ENCODE results near the gene CLIC4.
"Not testable (repeated sequence)": the region's sequence is repeated elsewhere in the genome, so short reads cannot be mapped to it uniquely, and the experiment has no call there.

CLIC4 gene

DNA sequence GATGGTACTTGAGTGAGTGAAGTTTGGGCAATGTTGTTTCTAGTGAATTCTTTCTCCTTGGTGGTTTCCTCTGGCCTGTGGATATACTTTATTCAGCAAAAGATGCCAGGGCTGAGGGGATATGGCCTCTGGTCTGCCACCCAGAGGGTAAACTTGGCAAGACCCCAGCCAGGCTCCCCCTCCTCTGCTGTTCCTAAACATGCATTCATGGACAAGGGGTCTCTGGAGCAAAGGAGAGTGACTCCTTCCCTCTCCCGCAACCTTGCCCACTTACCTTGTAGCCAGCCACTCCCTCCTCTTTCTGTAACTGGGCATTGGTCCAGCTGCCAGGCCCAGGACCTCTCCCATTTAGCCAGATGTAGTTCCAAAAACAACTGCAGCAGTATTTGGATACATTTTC is 141.0 kb downstream of the CLIC4 start:
- no peak for DNase-seq

DNA sequence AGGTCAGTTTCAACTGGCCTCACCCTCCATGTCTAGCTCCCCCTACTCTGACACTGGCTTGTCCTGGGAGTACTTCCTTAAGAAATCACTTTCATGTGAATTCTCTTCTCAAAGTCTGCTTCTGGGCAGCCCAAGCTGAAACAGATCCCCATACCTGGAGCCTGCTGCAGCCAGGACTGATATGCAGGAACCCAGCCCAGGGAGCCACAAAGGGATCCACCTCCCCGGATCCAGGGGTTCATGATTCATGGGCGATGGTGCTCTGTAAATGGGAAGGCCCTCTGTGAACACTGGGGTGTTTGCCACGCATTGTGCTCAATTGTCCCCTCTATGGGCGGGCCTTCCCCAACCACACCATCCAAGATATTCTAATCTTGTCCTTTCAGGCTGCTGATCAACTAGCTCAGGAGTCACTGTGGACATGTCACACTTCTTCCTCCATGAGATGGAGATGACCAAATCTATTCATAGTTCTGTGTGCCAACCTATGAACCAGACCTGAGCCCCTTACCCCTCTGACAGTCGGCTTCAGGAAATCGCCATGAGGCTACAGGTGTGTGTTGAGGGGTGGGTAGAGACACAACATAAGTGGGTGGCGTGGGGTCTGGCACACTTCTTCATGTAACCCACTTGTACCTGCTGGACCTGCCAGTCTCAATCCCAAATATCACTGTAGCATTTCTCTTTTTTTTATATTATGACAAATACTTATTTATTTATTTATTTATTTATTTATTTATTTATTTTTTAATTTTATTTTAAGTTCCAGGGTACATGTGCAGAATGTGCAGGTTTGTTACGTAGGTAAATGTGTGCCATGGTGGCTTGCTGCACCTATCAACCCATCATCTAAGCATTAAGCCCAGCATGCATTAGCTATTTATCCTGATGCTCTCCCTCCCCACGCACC is 143.1 kb downstream of the CLIC4 start:
- DNase-seq, result no peak

GRCh38 chr1:24888971-24889676 is 143.9 kb downstream of the CLIC4 start:
- DNase-seq, result no peak

- peak in 1 of 2 donors; percentile 34 for DNase-seq
Observed at GRCh38 chr1:24890887-24891286, 145.6 kb downstream of the CLIC4 start.

DNA sequence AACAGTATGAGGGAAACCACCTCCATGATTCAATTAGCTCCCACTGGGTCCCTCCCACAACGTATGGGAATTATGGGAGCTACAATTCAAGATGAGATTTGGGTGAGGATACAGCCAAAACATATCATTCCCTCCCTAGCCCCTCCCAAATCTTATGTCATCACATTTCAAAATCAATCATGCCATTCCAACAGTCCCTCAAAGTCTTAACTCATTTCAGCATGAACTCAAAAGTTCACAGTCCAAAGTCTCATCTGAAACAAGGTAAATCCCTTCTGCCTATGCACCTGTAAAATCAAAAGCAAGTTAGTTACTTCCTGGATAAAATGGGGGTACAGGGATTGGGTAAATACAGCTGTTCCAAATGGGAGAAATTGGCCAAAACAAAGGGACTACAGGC is 146.1 kb downstream of the CLIC4 start:
- DNase-seq, result not testable (repeated sequence)

GRCh38 chr1:24892188-24893153 is 147.2 kb downstream of the CLIC4 start:
- DNase-seq, result no peak

GRCh38 chr1:24893431-24893830 is 148.2 kb downstream of the CLIC4 start:
- DNase-seq, result no peak
